ENCODE measurements around the gene PLCZ1. TPM values are rescaled to one million over a fixed set of nuclear protein-coding genes. Genes with fewer than 3 reads are reported as not detected.

The PLCZ1 gene
- total RNA-seq, 2 donors from 2014 or later: not detected

GRCh38 chr12:18643681-18644080, 94.1 kb downstream of the PLCZ1 start:
- Mint-ChIP-seq H3K4me1 (peaks cover 3% of the 10 kb centered on the region), H3K36me3 (ENCODE audit: low read depth) (no peaks in the 10 kb centered on the region), H3K27ac (no peak overlapping the region)

GRCh38 chr12:18640321-18640955, 97.4 kb downstream of the PLCZ1 start:
- Mint-ChIP-seq H3K27ac (no peak overlapping the region), H3K27me3 (ENCODE audit: insufficient read depth) (no peaks in the 10 kb centered on the region), H3K4me3 (no peak overlapping the region), H3K4me1 (peaks cover 19% of the 10 kb centered on the region), H3K9me3 (peaks cover 6% of the 10 kb centered on the region), H3K36me3 (ENCODE audit: low read depth) (no peaks in the 10 kb centered on the region)
- Histone ChIP-seq H3K4me3 (ENCODE audit: low read length) (no peak overlapping the region), H3K4me1 (ENCODE audit: control insufficient read depth, insufficient read depth, low read length) (peaks cover 4% of the 10 kb centered on the region), H3K36me3 (ENCODE audit: control insufficient read depth, insufficient read depth, low read length) (no peaks in the 10 kb centered on the region), H3K27me3 (ENCODE audit: control insufficient read depth, insufficient read depth, low read length, poor library complexity, severe bottlenecking) (no peaks in the 10 kb centered on the region), H3K9me3 (ENCODE audit: control insufficient read depth, low read length) (peaks cover 13% of the 10 kb centered on the region), H3K9ac (ENCODE audit: extremely low read depth, low read length, poor library complexity, severe bottlenecking) (no peak overlapping the region), H3K27ac (ENCODE audit: low read depth, low read length) (no peak overlapping the region)
- 91 to 98% methylated on average over 3 to 4 of the region's 4 CpGs for WGBS, 2 experiments (ENCODE audit: insufficient coverage in 1 of 2, insufficient read length in 1 of 2)
- no peak for DNase-seq
- no peak for TF ChIP-seq CTCF (conservative IDR thresholded peaks at IDR 0.05)

More at GRCh38 chr12:18643681-18644080, 94.1 kb downstream of the PLCZ1 start:
- Histone ChIP-seq H3K27me3 (ENCODE audit: control insufficient read depth, insufficient read depth, low read length, poor library complexity, severe bottlenecking) (no peaks in the 10 kb centered on the region), H3K27ac (ENCODE audit: low read depth, low read length) (no peak overlapping the region), H3K36me3 (ENCODE audit: control insufficient read depth, insufficient read depth, low read length) (no peaks in the 10 kb centered on the region), H3K4me3 (ENCODE audit: low read length) (no peak overlapping the region), H3K4me1 (ENCODE audit: control insufficient read depth, insufficient read depth, low read length) (no peaks in the 10 kb centered on the region), H3K9ac (ENCODE audit: extremely low read depth, low read length, poor library complexity, severe bottlenecking) (no peak overlapping the region), H3K9me3 (ENCODE audit: control insufficient read depth, low read length) (no peaks in the 10 kb centered on the region)
- Mint-ChIP-seq H3K9me3 (no peaks in the 10 kb centered on the region), H3K27me3 (ENCODE audit: insufficient read depth) (no peaks in the 10 kb centered on the region), H3K4me3 (no peak overlapping the region)
- no peak for DNase-seq
- WGBS, 2 experiments (ENCODE audit: insufficient coverage in 1 of 2, insufficient read length in 1 of 2): 92 to 100% methylated on average over 3 to 5 of the region's 5 CpGs
- TF ChIP-seq CTCF (conservative IDR thresholded peaks at IDR 0.05): no peak

- Mint-ChIP-seq H3K27ac (no peak overlapping the region), H3K4me3 (no peak overlapping the region), H3K36me3 (ENCODE audit: low read depth) (no peaks in the 10 kb centered on the region), H3K9me3 (peaks cover 6% of the 10 kb centered on the region), H3K27me3 (ENCODE audit: insufficient read depth) (no peaks in the 10 kb centered on the region), H3K4me1 (peaks cover 22% of the 10 kb centered on the region)
- no peak overlapping the region for H3K9ac ChIP-seq (ENCODE audit: extremely low read depth, low read length, poor library complexity, severe bottlenecking)
- H3K9me3 ChIP-seq (ENCODE audit: control insufficient read depth, low read length): peaks cover 19% of the 10 kb centered on the region
- H3K27me3 ChIP-seq (ENCODE audit: control insufficient read depth, insufficient read depth, low read length, poor library complexity, severe bottlenecking): no peaks in the 10 kb centered on the region
- H3K4me1 ChIP-seq (ENCODE audit: control insufficient read depth, insufficient read depth, low read length): peaks cover 5% of the 10 kb centered on the region
- no peak overlapping the region for H3K4me3 ChIP-seq (ENCODE audit: low read length)
- no peaks in the 10 kb centered on the region for H3K36me3 ChIP-seq (ENCODE audit: control insufficient read depth, insufficient read depth, low read length)
- H3K27ac ChIP-seq (ENCODE audit: low read depth, low read length): no peak overlapping the region
- 82 to 100% methylated on average over 1 to 4 of the region's 4 CpGs for WGBS, 2 experiments (ENCODE audit: insufficient coverage in 1 of 2, insufficient read length in 1 of 2)
- no peak for TF ChIP-seq CTCF (conservative IDR thresholded peaks at IDR 0.05)
- no peak for DNase-seq
Observed at GRCh38 chr12:18634382-18634781, 103.4 kb downstream of the PLCZ1 start.

Other genes starting within 250 kb of the PLCZ1 start
- not detected for gene CAPZA3, start 107 bp upstream of the PLCZ1 start, total RNA-seq

Data from endodermal cell (in vitro differentiated cells).